Measurements from ENCODE around the gene NDUFS7. TPM values are rescaled to one million over a fixed set of nuclear protein-coding genes. Genes with fewer than 3 reads are reported as not detected.

Gene NDUFS7
- total RNA-seq, 3 donors from 2014 or later = 118 to 160 (median 148) TPM

DNA sequence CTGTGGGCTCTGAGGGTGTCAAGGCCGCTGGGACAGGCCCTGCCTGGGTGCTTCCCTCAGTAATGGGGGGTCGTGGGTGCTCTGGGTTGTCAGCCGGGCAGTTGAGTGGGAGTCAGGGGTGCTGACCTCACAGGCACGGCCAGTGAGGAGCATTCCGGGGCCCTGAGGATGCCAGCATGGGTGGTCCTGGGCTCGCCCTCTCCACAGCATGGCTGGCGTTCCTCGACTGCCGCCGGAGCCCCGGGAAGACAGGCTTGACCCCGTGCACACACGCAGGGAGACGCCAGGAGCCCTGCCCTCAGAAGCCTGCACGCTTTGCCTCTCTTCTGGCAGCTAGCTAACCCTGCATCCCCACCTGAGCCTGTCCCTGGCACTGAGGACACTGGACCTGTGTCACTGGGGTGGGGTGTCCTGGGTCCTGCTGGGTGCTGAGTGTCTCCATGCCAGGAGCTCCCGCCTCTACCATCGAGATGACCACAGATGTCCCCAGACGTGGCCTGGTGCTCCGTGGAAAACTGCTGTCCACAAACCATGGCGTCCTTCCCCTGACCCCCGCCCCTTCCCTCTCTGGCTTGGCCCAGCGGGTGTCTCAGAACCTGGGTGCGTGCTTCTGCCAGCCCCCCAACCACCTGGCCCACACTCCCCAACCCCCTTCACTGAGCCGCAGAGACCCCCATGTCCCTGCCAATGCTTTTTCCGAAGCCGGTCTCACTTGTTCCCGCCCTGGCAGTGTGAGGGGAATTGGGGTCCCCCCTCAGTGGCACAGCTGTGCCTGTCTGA is 4.4 kb upstream of the NDUFS7 start:
- intact Hi-C loops (cut with DNase I, micrococcal nuclease) = no loop called here
- no peaks in the 10 kb centered on the region for H3K9me3 ChIP-seq

GRCh38 chr19:1379961-1380489 is 3.7 kb upstream of the NDUFS7 start:
- TF ChIP-seq CTCF (IDR thresholded peaks at IDR 0.05) = no peak
- Histone ChIP-seq H3K4me3 (no peak overlapping the region), H3K36me3 (ENCODE audit: low read depth) (no peaks in the 10 kb centered on the region), H3K4me1 (ENCODE audit: low read depth) (peaks cover 7% of the 10 kb centered on the region), H3K9me3 (no peaks in the 10 kb centered on the region)
- no peak for ATAC-seq
- DNase-seq = no peak
- intact Hi-C loops (cut with DNase I, micrococcal nuclease) = no loop called here

More for the DNA sequence above, 4.4 kb upstream of the NDUFS7 start:
- TF ChIP-seq CTCF (IDR thresholded peaks at IDR 0.05) = no peak
- no peak for DNase-seq
- Histone ChIP-seq H3K4me1 (ENCODE audit: low read depth) (peaks cover under 1% of the 10 kb centered on the region), H3K4me3 (no peak overlapping the region), H3K36me3 (ENCODE audit: low read depth) (no peaks in the 10 kb centered on the region)
- ATAC-seq = no peak

- TF ChIP-seq CTCF (IDR thresholded peaks at IDR 0.05) = no peak
- intact Hi-C loops (cut with DNase I, micrococcal nuclease) = no loop called here
- H3K4me1 ChIP-seq (ENCODE audit: low read depth) = peaks cover 11% of the 10 kb centered on the region
- no peak overlapping the region for H3K4me3 ChIP-seq
- H3K36me3 ChIP-seq (ENCODE audit: low read depth) = no peaks in the 10 kb centered on the region
- ATAC-seq = no peak
- no peaks in the 10 kb centered on the region for H3K9me3 ChIP-seq
- no peak for DNase-seq
Observed at GRCh38 chr19:1382250-1382649, 1.5 kb upstream of the NDUFS7 start.

- H3K4me3 ChIP-seq = peak overlapping the region; percentile 88
- no peak for ATAC-seq
- no peaks in the 10 kb centered on the region for H3K9me3 ChIP-seq
- no peak for DNase-seq
- H3K36me3 ChIP-seq (ENCODE audit: low read depth) = no peaks in the 10 kb centered on the region
- TF ChIP-seq CTCF (IDR thresholded peaks at IDR 0.05) = no peak
- H3K4me1 ChIP-seq (ENCODE audit: low read depth) = peaks cover 11% of the 10 kb centered on the region
- intact Hi-C loops (cut with DNase I, micrococcal nuclease) = no loop called here
Observed at GRCh38 chr19:1383017-1383311, 743 bp upstream of the NDUFS7 start.

- no peaks in the 10 kb centered on the region for H3K9me3 ChIP-seq
- ATAC-seq (peak; percentile 6), DNase-seq (peak in 1 of 3 donors; percentile 25)
- H3K36me3 ChIP-seq (ENCODE audit: low read depth) = no peaks in the 10 kb centered on the region
- H3K4me3 ChIP-seq = peak overlapping the region; percentile 88
- intact Hi-C loops (cut with DNase I, micrococcal nuclease) = no loop called here
- peaks cover 11% of the 10 kb centered on the region for H3K4me1 ChIP-seq (ENCODE audit: low read depth)
- no peak for TF ChIP-seq CTCF (IDR thresholded peaks at IDR 0.05)
Observed at GRCh38 chr19:1384085-1384462, 367 bp downstream of the NDUFS7 start.

Data from mucosa of descending colon (tissue), 3 donors.